Measurements from ENCODE around the gene PTBP1. TPM values are rescaled to one million over a fixed set of nuclear protein-coding genes. Genes with fewer than 3 reads are reported as not detected.
"Not testable (repeated sequence)": the region's sequence is repeated elsewhere in the genome, so short reads cannot be mapped to it uniquely, and the experiment has no call there.

Gene PTBP1
- total RNA-seq, 2 donors from 2014 or later: 284 to 457 TPM

GRCh38 chr19:850221-850978 lies 53.1 kb downstream of the PTBP1 start:
- H3K36me3 ChIP-seq: no peaks in the 10 kb centered on the region
- intact Hi-C loops (cut with DNase I): loop anchor here (10.0 kb wide), 1 partner anchor 86 kb away; no protein-coding TSS in a partner anchor
- H3K4me1 ChIP-seq: no peaks in the 10 kb centered on the region
- H3K9me3 ChIP-seq: no peaks in the 10 kb centered on the region
- peak overlapping the region in 1 of 2 donors; percentile 26 for H3K9ac ChIP-seq (ENCODE audit: low read depth in 2 of 2, low read length in 2 of 2)
- no peak overlapping the region for H3K4me3 ChIP-seq
- DNase-seq: peak; percentile 75
- no peak for TF ChIP-seq CTCF (IDR thresholded peaks at IDR 0.05)
- H3K27ac ChIP-seq: peak overlapping the region; percentile 55
- peaks cover 43% of the 10 kb centered on the region for H3K27me3 ChIP-seq

- no peak overlapping the region for H3K4me3 ChIP-seq
- H3K9ac ChIP-seq (ENCODE audit: low read depth in 2 of 2, low read length in 2 of 2): peak overlapping the region in 1 of 2 donors; percentile 26
- intact Hi-C loops (cut with DNase I): loop anchor here (10.0 kb wide), 1 partner anchor 86 kb away; no protein-coding TSS in a partner anchor
- H3K27me3 ChIP-seq: peaks cover 38% of the 10 kb centered on the region
- TF ChIP-seq CTCF (IDR thresholded peaks at IDR 0.05): no peak
- H3K27ac ChIP-seq: peak overlapping the region; percentile 55
- H3K4me1 ChIP-seq: no peaks in the 10 kb centered on the region
- H3K9me3 ChIP-seq: no peaks in the 10 kb centered on the region
- H3K36me3 ChIP-seq: no peaks in the 10 kb centered on the region
- DNase-seq: no peak
Measured at GRCh38 chr19:850979-851335, 53.7 kb downstream of the PTBP1 start.

- Histone ChIP-seq H3K4me3 (no peak within 1 kb of the TSS), H3K27me3 (peaks cover 30% of the 10 kb centered on the region), H3K9me3 (no peaks in the 10 kb centered on the region), H3K27ac (peak within 1 kb of the TSS; percentile 55), H3K36me3 (no peaks in the 10 kb centered on the region), H3K9ac (ENCODE audit: low read depth in 2 of 2, low read length in 2 of 2) (peak within 1 kb of the TSS in 1 of 2 donors; percentile 50), H3K4me1 (no peaks in the 10 kb centered on the region)
- intact Hi-C loops (cut with DNase I): loop anchor here (10.0 kb wide), 1 partner anchor 88 kb away; no protein-coding TSS in a partner anchor
- TF ChIP-seq CTCF (IDR thresholded peaks at IDR 0.05): no peak
- no peak for DNase-seq
Measured at GRCh38 chr19:852136-853013, 55.1 kb downstream of the PTBP1 start, which contains the start of gene ELANE. TSS of gene ELANE (plus strand) at chr19:852303. CDS start at chr19:852329, 26 bp downstream.

GRCh38 chr19:853014-853585 lies 55.8 kb downstream of the PTBP1 start:
- Histone ChIP-seq H3K36me3 (no peaks in the 10 kb centered on the region), H3K27ac (no peak overlapping the region), H3K9me3 (no peaks in the 10 kb centered on the region), H3K9ac (ENCODE audit: low read depth in 2 of 2, low read length in 2 of 2) (no peak overlapping the region), H3K4me1 (no peaks in the 10 kb centered on the region), H3K4me3 (no peak overlapping the region), H3K27me3 (peaks cover 24% of the 10 kb centered on the region)
- TF ChIP-seq CTCF (IDR thresholded peaks at IDR 0.05): no peak
- DNase-seq: no peak
- intact Hi-C loops (cut with DNase I): loop anchor here (10.0 kb wide), 1 partner anchor 88 kb away; no protein-coding TSS in a partner anchor

GRCh38 chr19:853614-854220 lies 56.5 kb downstream of the PTBP1 start:
- H3K4me1 ChIP-seq; H3K9ac ChIP-seq (ENCODE audit: low read depth in 2 of 2, low read length in 2 of 2); H3K9me3 ChIP-seq; DNase-seq; H3K36me3 ChIP-seq; H3K4me3 ChIP-seq; H3K27ac ChIP-seq: not testable (repeated sequence)
- intact Hi-C loops (cut with DNase I): loop anchor here (2.0 to 10.0 kb wide), 2 partner anchors 67 to 89 kb away; no protein-coding TSS in a partner anchor
- H3K27me3 ChIP-seq: peaks cover 20% of the 10 kb centered on the region

Data from colonic mucosa (tissue), 4 donors.